ENCODE data around the gene CALB2. TPM values are rescaled to one million over a fixed set of nuclear protein-coding genes. Genes with fewer than 3 reads are reported as not detected.

The CALB2 gene
- total RNA-seq, 1 experiment from 2014 or later: 5.5 TPM

DNA sequence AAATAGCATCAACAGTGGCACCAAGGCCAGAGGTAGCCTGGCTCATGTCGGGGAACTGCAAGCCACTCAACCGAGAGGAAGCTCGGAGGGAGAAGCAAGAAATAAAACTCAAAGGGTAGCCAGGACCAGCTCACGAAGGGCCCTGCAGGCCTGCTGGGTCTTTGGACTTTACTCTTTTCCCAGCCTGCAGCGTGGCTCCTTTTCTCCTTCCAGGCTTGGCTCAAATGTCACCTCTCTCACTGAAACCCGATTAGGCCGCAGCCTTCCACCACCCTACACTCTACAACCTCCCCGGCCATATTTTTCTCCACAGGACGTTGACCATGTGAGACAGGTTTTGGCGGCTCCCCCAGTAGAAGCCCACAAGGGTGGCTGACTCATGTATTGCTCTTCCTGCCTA lies 38.1 kb downstream of the CALB2 start:
- no peak overlapping the region for H3K4me2 ChIP-seq (ENCODE audit: low read length)
- H3K4me3 ChIP-seq (replicated peaks in 1 of 2; ENCODE audit: low read depth in 1 of 2, low read length in 2 of 2): no peak overlapping the region
- H3K9ac ChIP-seq (ENCODE audit: low read length): no peak overlapping the region
- H4K20me1 ChIP-seq (ENCODE audit: insufficient read depth): no peaks in the 10 kb centered on the region
- H3K27me3 ChIP-seq (ENCODE audit: insufficient read depth, low read length): peaks cover 18% of the 10 kb centered on the region; the same call in 1 of the 2 replicates
- no peaks in the 10 kb centered on the region for H3K9me3 ChIP-seq (ENCODE audit: control insufficient read depth in 1 of 2, insufficient read depth in 1 of 2, low read depth in 1 of 2, low read length in 2 of 2)
- ChIA-PET CTCF (no interaction called here), RAD21 (ENCODE audit: low non-redundant PET in 1 of 2, low total read pairs in 2 of 2, uncharacterized antibody in 2 of 2, unreplicated experiment in 2 of 2) (no interaction called here), POLR2A (no interaction called here)
- no peak for ATAC-seq
- H3K79me2 ChIP-seq (ENCODE audit: insufficient read depth, low read length): no peaks in the 10 kb centered on the region
- H3K4me1 ChIP-seq (ENCODE audit: control insufficient read depth in 1 of 2, insufficient read depth in 2 of 2, low read length in 2 of 2): no peaks in the 10 kb centered on the region
- H3K9me2 ChIP-seq (ENCODE audit: insufficient read depth): no peaks in the 10 kb centered on the region
- H3K27ac ChIP-seq (ENCODE audit: low read depth, low read length): no peak overlapping the region
- TF ChIP-seq CBX3 (IDR thresholded peaks at IDR 0.05; ENCODE audit: low read depth) (no peak), SIN3A (IDR thresholded peaks at IDR 0.05; ENCODE audit: low read depth) (no peak), SP1 (IDR thresholded peaks at IDR 0.05; ENCODE audit: low read depth) (no peak), EGR1 (IDR thresholded peaks at IDR 0.05; ENCODE audit: low read depth) (no peak), POLR2A (IDR thresholded peaks at IDR 0.05; ENCODE audit: borderline replicate concordance, extremely low read depth, insufficient read depth, insufficient read length) (no peak)
- no peak overlapping the region for H2AFZ ChIP-seq (ENCODE audit: low read depth, low read length, poor library complexity, severe bottlenecking)
- no TSS peak for BruUV-seq (replicated peaks)
- DNase-seq (ENCODE audit: low read depth, low spot score): no peak
- intact Hi-C loops (cut with micrococcal nuclease): no loop called here
- H3K36me3 ChIP-seq (ENCODE audit: control insufficient read depth in 1 of 2, insufficient read depth in 2 of 2, low read length in 2 of 2): no peaks in the 10 kb centered on the region

DNA sequence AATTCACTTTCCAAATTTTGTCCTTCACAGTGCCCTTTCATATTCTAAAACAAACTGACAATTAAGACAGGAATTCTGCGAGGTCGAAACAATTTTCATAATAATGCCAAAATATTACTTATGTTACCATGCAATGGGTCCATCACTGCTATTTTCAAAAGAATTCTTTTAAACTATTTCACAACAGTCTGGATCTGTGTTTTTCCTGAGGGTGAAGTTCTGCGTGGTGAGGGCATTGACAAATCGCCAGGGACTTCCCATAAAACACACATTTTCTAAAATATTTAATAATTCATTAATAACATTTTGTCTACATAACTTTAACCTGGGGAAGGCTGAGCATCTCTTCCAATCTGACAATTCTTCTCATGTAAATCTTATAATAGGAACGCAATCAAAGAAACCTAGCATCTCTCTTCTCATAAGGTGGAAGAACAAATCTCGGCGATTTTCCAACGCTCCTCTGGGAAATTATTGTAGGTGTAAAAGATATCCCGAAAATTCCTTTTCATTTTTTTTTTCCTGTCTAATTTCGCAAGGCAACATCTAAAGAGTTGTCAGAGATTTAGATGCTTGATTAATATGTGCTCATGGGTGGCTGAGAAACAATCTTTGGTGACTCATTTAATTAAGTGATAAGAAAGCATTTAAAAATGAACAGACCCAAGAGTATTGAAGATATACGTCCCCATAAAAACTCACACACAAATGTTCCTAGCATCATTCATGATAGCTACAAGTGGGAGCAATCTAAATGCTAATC lies 41.5 kb downstream of the CALB2 start:
- Histone ChIP-seq H3K9me2 (ENCODE audit: insufficient read depth) (no peaks in the 10 kb centered on the region), H3K27me3 (ENCODE audit: insufficient read depth, low read length) (peaks cover 18% of the 10 kb centered on the region; the same call in 1 of the 2 replicates), H3K4me3 (replicated peaks in 1 of 2; ENCODE audit: low read depth in 1 of 2, low read length in 2 of 2) (no peak overlapping the region), H3K9ac (ENCODE audit: low read length) (no peak overlapping the region), H3K4me2 (ENCODE audit: low read length) (no peak overlapping the region), H3K9me3 (ENCODE audit: control insufficient read depth in 1 of 2, insufficient read depth in 1 of 2, low read depth in 1 of 2, low read length in 2 of 2) (no peaks in the 10 kb centered on the region; a peak in 1 of 4 replicates), H3K36me3 (ENCODE audit: control insufficient read depth in 1 of 2, insufficient read depth in 2 of 2, low read length in 2 of 2) (no peaks in the 10 kb centered on the region), H3K27ac (ENCODE audit: low read depth, low read length) (no peak overlapping the region), H2AFZ (ENCODE audit: low read depth, low read length, poor library complexity, severe bottlenecking) (no peak overlapping the region), H3K79me2 (ENCODE audit: insufficient read depth, low read length) (no peaks in the 10 kb centered on the region), H3K4me1 (ENCODE audit: control insufficient read depth in 1 of 2, insufficient read depth in 2 of 2, low read length in 2 of 2) (no peaks in the 10 kb centered on the region), H4K20me1 (ENCODE audit: insufficient read depth) (no peaks in the 10 kb centered on the region)
- DNase-seq (ENCODE audit: low read depth, low spot score) (no peak), ATAC-seq (no peak)
- intact Hi-C loops (cut with micrococcal nuclease): no loop called here
- no TSS peak for BruUV-seq (replicated peaks)
- ChIA-PET POLR2A (no interaction called here), RAD21 (ENCODE audit: low non-redundant PET in 1 of 2, low total read pairs in 2 of 2, uncharacterized antibody in 2 of 2, unreplicated experiment in 2 of 2) (no interaction called here), CTCF (interaction anchor here (1.5 kb wide), 1 partner anchor 13 kb away, joined by 4 read pairs; no protein-coding TSS in a partner anchor)
- TF ChIP-seq CEBPB (IDR thresholded peaks at IDR 0.05; ENCODE audit: low read depth): no peak
- TF ChIP-seq EZH2phosphoT487 (IDR thresholded peaks at IDR 0.05; ENCODE audit: borderline replicate concordance): no peak
